GM19193 (cell line): ENCODE measurements around the gene DAP3.

Experiments
- POLR2A ChIP-seq: IDR thresholded peaks from 4 replicates; pipeline ENCODE4 v1.6.1; 2011; ENCODE audit not compliant: insufficient read depth, insufficient read length; ENCODE audit errors: extremely low read depth

The DAP3 gene

DNA sequence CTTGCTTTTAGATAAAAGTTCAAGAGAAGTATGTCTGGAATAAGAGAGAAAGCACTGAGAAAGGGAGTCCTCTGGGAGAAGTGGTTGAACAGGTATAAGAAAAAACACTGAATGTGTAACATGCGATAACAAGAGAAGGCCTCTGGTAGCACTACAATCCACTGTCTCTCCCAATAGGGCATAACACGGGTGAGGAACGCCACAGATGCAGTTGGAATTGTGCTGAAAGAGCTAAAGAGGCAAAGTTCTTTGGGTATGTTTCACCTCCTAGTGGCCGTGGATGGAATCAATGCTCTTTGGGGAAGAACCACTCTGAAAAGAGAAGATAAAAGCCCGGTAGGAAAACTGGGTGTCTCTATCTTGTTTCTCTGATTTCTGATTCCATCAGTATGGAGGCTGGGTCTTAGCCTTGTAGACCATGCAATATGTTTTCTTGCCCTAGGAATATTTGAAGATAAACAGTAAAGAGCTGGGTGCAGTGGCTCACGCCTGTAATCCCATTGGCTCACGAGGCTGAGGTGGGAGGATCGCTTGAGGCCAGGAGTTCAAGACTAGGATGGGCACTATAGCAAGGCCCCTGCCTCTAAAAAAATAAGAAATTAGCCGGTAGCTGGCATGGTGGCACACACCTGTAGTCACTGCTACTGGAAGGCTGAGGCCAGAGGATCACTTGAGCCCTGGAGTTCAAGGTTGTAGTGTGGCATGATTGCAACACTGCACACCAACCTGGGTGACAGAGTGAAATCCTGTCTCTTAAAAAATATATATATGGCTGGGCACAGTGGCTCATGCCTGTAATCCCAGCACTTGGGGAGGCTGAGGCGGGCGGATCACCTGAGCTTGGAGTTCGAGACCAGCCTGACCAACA is 40.4 kb downstream of the DAP3 start:
- TF ChIP-seq POLR2A = no peak

- no peak for TF ChIP-seq POLR2A
Observed at GRCh38 chr1:155740995-155741394, 52.1 kb downstream of the DAP3 start.

GRCh38 chr1:155741908-155742307 is 53.0 kb downstream of the DAP3 start:
- TF ChIP-seq POLR2A = no peak

- TF ChIP-seq POLR2A = no peak
Observed at GRCh38 chr1:155744711-155745283, 55.9 kb downstream of the DAP3 start.

DNA sequence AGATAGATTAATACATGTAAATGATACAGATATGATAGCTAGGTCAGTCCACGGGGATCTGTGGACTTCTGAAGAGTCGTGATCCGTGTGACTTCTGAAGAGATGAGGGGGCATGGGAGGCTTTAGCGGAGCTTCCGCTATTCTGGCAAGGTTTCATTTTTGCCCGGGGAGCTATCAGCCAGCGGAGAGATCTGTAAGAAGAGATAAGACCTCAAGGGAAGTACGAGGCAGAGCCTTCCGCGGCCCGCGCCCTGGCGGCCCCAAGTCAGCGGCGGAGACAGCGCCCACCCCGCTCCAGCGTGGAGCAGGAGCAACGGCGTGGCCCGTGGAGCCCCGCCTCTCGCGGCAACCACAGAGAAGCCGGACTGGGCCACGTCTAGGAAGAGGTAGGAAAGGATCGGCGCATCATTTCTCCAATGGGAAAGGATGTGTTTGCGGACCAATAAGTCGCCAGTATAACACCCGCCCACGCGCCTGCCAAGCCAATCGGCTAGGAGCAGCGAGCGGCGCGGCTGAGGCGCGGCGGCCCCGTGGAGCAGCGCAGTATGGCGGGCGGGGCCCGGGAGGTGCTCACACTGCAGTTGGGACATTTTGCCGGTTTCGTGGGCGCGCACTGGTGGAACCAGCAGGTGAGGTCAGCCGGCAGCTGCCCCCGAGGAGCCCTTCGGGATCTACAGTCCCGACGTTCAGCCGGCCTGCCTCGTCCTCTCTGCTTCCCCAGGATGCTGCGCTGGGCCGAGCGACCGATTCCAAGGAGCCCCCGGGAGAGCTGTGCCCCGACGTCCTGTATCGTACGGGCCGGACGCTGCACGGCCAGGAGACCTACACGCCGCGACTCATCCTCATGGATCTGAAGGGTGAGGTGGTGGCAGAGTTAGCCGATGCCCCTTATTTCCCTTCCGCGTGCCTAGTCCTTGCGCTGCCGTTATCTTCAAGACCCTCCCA is 56.7 kb downstream of the DAP3 start:
- TF ChIP-seq POLR2A = peak; percentile 84

GRCh38 chr1:155759966-155760630 is 71.2 kb downstream of the DAP3 start:
- TF ChIP-seq POLR2A = no peak

DNA sequence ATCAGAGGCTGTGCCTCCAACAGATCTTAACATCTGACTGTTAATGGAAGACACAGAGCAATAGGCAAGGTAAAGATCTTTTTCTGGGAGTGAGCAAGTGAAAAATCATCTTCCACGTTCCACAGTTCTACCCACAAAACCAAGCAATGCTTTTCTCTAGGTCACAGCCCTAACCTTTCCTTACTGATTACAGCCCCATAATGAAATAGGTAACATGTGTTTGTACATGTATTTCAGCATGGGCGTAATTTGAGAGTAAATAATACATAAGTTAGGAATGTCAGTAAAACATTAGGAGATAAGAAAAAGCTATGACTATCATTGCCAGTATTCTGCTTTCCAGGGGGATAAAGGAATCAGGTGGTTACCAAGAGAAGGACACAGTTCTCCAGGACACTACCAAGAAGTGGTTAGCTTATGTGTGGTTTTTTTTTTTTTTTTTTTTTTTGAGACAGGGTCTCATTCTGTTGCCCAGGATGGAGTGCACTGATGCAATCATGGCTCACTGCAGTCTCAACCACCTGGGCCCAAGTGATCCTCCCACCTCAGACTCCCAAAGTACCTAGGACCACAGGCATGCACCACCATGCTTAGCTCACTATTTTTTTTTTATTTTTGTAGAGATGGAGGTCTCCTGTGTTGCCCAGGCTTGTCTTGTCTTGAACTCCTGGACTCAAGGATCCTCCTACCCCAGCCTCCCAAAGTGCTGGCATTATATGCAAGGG is 72.0 kb downstream of the DAP3 start:
- TF ChIP-seq POLR2A = no peak

DNA sequence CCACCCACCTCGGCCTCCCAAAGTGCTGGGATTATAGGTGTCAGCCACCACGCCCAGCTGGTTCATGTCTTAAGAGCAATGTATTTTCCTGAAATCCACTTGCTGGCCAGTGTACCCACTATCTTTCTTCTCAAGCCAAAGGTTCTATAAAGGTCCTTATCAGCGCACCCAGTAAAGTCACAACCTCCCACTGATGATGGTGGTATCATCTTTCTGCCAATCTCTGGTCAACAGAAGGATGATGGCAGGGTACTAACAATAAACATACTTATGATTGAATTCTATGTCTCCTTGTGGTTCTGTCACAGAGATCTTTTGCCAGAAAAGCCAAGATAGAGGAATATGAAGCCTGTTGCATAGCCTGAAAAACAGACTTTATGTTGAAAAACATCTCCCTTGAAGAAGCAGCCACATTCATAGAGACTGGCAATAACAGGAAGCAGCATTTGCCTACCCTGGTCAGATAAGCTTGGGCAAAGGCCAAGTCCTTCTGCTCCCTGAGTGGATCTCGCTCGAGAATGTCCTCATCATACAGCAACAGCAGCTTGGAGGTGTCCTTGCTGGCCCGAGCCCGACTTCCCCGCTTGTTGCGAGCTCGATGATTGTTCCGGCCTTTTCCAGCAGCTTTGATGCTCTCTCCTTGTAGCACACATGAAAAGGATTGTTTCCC is 73.0 kb downstream of the DAP3 start:
- no peak for TF ChIP-seq POLR2A

- TF ChIP-seq POLR2A = no peak
Observed at GRCh38 chr1:155769257-155769656, 80.4 kb downstream of the DAP3 start.

DNA sequence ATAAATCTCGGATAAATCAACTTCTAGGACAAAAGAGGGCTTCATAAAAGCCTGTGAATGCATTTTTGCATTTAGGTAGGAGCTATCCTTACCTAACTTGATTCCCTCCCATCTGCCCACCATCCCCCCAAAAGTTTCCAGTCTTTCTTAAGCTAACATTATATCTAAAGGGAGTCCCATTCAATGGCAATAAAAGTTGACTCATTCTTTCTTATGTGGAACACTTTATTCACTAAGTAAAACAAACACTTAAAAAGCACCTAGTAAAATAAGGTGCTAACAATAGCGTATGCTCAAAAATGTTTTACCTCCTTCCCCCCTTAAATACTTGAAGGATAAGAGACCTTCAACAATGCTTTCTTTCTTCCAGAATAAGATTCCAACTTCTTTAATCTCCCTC is 84.3 kb downstream of the DAP3 start:
- TF ChIP-seq POLR2A = no peak

DNA sequence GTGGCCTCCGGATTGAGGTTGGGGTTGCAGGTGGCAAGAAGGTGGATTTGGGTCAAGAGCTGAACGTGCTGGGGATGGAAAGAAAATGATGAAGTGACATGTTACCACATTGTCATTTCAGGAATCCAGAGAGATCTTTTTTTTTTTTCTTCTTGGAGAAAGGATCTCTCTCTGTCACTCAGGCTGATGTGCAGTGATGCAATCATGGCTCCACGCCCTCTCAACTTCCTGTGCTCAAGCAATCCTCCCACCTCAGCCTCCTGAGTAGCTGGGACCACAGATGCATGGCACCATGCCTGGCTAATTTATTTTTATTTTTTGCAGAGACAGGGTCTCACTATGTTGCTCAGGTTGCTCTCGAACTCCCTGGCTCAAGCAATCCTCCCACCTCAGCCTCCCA is 87.5 kb downstream of the DAP3 start:
- TF ChIP-seq POLR2A = no peak

GRCh38 chr1:155777582-155777981 is 88.7 kb downstream of the DAP3 start:
- TF ChIP-seq POLR2A = no peak
